DOHH2 (cell line): ENCODE results near the gene SSBP3.

Source experiments
- EZH2phosphoT487 ChIP-seq: fragments of 200-600 bp; sonication (generic); IDR thresholded peaks from 2 replicates; pipeline ENCODE4 v1.6.1; 2017; ENCODE audit warnings: borderline replicate concordance, mild to moderate bottlenecking, antibody characterized with exemption, low read length, moderate library complexity, mixed read lengths
- TF ChIP-seq, protein P1 (sequence below): fragments of 200-600 bp; sonication (generic); IDR thresholded peaks from one replicate; pipeline ENCODE4 v1.5.1; 2014; ENCODE audit warnings: antibody characterized with exemption, mild to moderate bottlenecking, low read depth, low read length; ENCODE audit not compliant: poor library complexity, severe bottlenecking

DNA sequence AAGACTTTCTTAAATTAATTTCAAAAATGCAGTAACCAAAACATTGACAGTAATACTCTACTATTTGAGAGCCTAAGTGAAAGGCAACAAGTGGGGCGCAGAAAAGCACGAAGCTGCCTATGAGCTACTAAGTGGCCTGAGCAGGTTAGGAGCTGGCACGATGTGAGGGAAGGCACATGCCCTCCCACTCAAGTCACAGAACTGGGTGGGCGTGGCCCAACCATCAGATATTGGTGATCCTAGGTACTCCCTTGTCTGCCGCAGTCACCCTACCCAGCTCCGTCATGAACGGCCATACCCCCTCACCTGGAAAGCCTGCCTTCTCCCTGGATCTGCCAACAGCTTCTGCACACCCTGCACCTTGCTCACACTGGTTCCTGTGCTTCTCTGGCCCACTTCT lies 40.8 kb downstream of the SSBP3 start:
- TF ChIP-seq, protein P1, sequence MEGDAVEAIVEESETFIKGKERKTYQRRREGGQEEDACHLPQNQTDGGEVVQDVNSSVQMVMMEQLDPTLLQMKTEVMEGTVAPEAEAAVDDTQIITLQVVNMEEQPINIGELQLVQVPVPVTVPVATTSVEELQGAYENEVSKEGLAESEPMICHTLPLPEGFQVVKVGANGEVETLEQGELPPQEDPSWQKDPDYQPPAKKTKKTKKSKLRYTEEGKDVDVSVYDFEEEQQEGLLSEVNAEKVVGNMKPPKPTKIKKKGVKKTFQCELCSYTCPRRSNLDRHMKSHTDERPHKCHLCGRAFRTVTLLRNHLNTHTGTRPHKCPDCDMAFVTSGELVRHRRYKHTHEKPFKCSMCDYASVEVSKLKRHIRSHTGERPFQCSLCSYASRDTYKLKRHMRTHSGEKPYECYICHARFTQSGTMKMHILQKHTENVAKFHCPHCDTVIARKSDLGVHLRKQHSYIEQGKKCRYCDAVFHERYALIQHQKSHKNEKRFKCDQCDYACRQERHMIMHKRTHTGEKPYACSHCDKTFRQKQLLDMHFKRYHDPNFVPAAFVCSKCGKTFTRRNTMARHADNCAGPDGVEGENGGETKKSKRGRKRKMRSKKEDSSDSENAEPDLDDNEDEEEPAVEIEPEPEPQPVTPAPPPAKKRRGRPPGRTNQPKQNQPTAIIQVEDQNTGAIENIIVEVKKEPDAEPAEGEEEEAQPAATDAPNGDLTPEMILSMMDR: no peak
- TF ChIP-seq EZH2phosphoT487: no peak
